ENCODE results near the gene HOXB9. TPM values are rescaled to one million over a fixed set of nuclear protein-coding genes. Genes with fewer than 3 reads are reported as not detected.

The HOXB9 gene
- total and polyA plus RNA-seq, 2 donors (not counting 1 experiment from before 2014, with no cell fraction given), result not detected

DNA sequence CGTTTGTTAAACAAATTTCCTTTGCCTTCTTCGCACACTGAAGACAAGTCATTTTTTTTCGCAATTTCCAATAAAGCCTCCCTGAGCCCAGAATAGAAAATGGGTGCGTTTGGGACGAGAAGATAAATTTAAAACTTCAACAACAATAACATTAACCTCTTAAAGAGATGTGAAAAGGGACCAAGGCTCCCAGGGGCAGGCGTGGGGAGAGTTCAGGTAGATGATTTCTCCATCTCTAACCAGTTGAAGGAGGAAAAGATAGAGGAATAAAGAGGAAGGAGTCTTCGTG is 46.7 kb downstream of the HOXB9 start:
- Histone ChIP-seq H4K20me1 (ENCODE audit: control insufficient read depth, extremely low read depth, insufficient read depth, low read length) (no peaks in the 10 kb centered on the region), H2AFZ (ENCODE audit: low read length) (no peak overlapping the region), H3K36me3 (ENCODE audit: control insufficient read depth, insufficient read depth, low read length) (peaks cover 4% of the 10 kb centered on the region), H3K4me3 (replicated peaks in 1 of 4; ENCODE audit: control extremely low read depth in 1 of 4, insufficient read depth in 1 of 4, low read depth in 3 of 4, low read length in 4 of 4) (peak overlapping the region; percentile 80 to 98 (median 84)), H3K27ac (ENCODE audit: insufficient read depth, low read length) (peak overlapping the region; percentile 98), H3K4me1 (ENCODE audit: control insufficient read depth, extremely low read depth, insufficient read depth, low read length) (peaks cover 15% of the 10 kb centered on the region), H3K9me3 (ENCODE audit: control insufficient read depth, insufficient read depth, low read depth, low read length) (no peaks in the 10 kb centered on the region), H3K79me2 (ENCODE audit: control insufficient read depth, insufficient read depth, low read length) (peaks cover 99% of the 10 kb centered on the region), H3K9ac (ENCODE audit: insufficient read depth, low read length) (peak overlapping the region; percentile 73), H3K27me3 (ENCODE audit: control insufficient read depth, insufficient read depth, low read length) (no peaks in the 10 kb centered on the region), H3K4me2 (ENCODE audit: extremely low read depth, insufficient read depth, low read length) (peak overlapping the region; percentile 99)
- DNase-seq (ENCODE audit: low read depth in 2 of 2), result no peak
- TF ChIP-seq EZH2 (IDR thresholded peaks at IDR 0.05; ENCODE audit: low read length, missing control alignments) (no peak), CTCF (conservative IDR thresholded peaks at IDR 0.05 in 1 of 2, IDR thresholded peaks at IDR 0.05 in 1 of 2; ENCODE audit: low read depth in 1 of 2, low read length in 2 of 2) (no peak)

DNA sequence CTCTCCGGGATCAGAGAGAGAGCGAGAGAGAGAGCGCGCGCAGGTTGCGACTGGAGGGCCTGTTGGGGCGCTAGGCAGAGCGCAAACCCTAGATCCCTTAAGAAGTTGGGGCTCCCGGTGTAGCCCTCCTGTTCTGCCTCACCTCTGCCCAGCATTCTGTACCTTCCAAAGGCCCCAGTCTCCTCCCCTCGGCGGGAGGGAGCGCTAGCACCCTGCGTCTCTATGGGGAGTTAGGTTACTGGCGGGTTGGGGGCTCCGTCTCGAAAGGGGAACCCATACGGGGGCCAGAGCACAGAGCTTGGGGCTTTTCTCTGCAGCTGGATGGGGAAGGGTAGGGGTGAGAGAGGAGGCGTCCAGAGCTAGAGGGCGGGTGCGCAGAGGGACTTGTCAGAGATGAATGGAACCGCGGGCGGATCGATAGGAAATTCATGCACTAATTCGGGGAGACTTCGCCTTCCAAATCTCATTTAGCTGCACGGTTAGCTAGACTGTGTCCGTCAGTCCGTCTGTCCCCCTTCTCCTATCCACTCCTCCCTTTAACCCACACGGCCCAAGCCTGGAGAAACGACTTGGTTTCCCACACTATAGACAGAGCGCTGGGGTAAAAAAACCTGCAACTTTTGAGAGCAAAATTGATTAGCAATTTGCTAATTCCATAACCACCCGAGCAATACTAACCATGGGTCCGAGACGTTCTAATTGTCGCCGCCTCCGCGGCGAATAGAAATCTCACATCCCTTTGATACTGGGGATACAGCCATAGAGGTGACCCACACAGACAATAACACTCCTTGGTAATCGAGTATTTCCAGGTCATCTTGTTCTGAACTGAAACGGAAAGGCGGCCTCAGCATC is 47.3 kb downstream of the HOXB9 start:
- TF ChIP-seq EZH2 (IDR thresholded peaks at IDR 0.05; ENCODE audit: low read length, missing control alignments), result no peak
- TF ChIP-seq CTCF (conservative IDR thresholded peaks at IDR 0.05 in 1 of 2, IDR thresholded peaks at IDR 0.05 in 1 of 2; ENCODE audit: low read depth in 1 of 2, low read length in 2 of 2), result peak in 1 of 2 donors; percentile 7
- Histone ChIP-seq H3K4me1 (ENCODE audit: control insufficient read depth, extremely low read depth, insufficient read depth, low read length) (peaks cover 11% of the 10 kb centered on the region), H3K27me3 (ENCODE audit: control insufficient read depth, insufficient read depth, low read length) (no peaks in the 10 kb centered on the region), H3K36me3 (ENCODE audit: control insufficient read depth, insufficient read depth, low read length) (peaks cover 4% of the 10 kb centered on the region), H2AFZ (ENCODE audit: low read length) (no peak overlapping the region), H3K79me2 (ENCODE audit: control insufficient read depth, insufficient read depth, low read length) (peaks cover 99% of the 10 kb centered on the region), H4K20me1 (ENCODE audit: control insufficient read depth, extremely low read depth, insufficient read depth, low read length) (no peaks in the 10 kb centered on the region), H3K4me2 (ENCODE audit: extremely low read depth, insufficient read depth, low read length) (peak overlapping the region; percentile 99), H3K9ac (ENCODE audit: insufficient read depth, low read length) (peak overlapping the region; percentile 73), H3K4me3 (replicated peaks in 1 of 4; ENCODE audit: control extremely low read depth in 1 of 4, insufficient read depth in 1 of 4, low read depth in 3 of 4, low read length in 4 of 4) (peak overlapping the region; percentile 80 to 98 (median 84)), H3K27ac (ENCODE audit: insufficient read depth, low read length) (peak overlapping the region; percentile 98), H3K9me3 (ENCODE audit: control insufficient read depth, insufficient read depth, low read depth, low read length) (no peaks in the 10 kb centered on the region)
- DNase-seq (ENCODE audit: low read depth in 2 of 2), result peak; percentile 37 to 74

GRCh38 chr17:48577946-48578615 is 48.1 kb downstream of the HOXB9 start, which contains the start of gene HOXB4:
Gene HOXB4, minus strand, starts transcription at chr17:48578350. Its CDS starts 31 bp downstream, at chr17:48578319.
- Histone ChIP-seq H4K20me1 (ENCODE audit: control insufficient read depth, extremely low read depth, insufficient read depth, low read length) (no peaks in the 10 kb centered on the region), H3K9me3 (ENCODE audit: control insufficient read depth, insufficient read depth, low read depth, low read length) (no peaks in the 10 kb centered on the region), H3K36me3 (ENCODE audit: control insufficient read depth, insufficient read depth, low read length) (peaks cover 4% of the 10 kb centered on the region), H3K4me1 (ENCODE audit: control insufficient read depth, extremely low read depth, insufficient read depth, low read length) (peaks cover 8% of the 10 kb centered on the region), H3K27ac (ENCODE audit: insufficient read depth, low read length) (peak within 1 kb of the TSS; percentile 98), H3K27me3 (ENCODE audit: control insufficient read depth, insufficient read depth, low read length) (no peaks in the 10 kb centered on the region), H3K4me2 (ENCODE audit: extremely low read depth, insufficient read depth, low read length) (peak within 1 kb of the TSS; percentile 99), H3K79me2 (ENCODE audit: control insufficient read depth, insufficient read depth, low read length) (peaks cover 99% of the 10 kb centered on the region), H3K9ac (ENCODE audit: insufficient read depth, low read length) (peak within 1 kb of the TSS; percentile 73), H3K4me3 (replicated peaks in 1 of 4; ENCODE audit: control extremely low read depth in 1 of 4, insufficient read depth in 1 of 4, low read depth in 3 of 4, low read length in 4 of 4) (peak within 1 kb of the TSS; percentile 80 to 98 (median 86)), H2AFZ (ENCODE audit: low read length) (no peak within 1 kb of the TSS)
- peak; percentile 86 to 92 for DNase-seq (ENCODE audit: low read depth in 2 of 2)
- TF ChIP-seq EZH2 (IDR thresholded peaks at IDR 0.05; ENCODE audit: low read length, missing control alignments) (no peak), CTCF (conservative IDR thresholded peaks at IDR 0.05 in 1 of 2, IDR thresholded peaks at IDR 0.05 in 1 of 2; ENCODE audit: low read depth in 1 of 2, low read length in 2 of 2) (no peak)

Measured in fibroblast of lung (primary cell).